Sigmoid colon (tissue), 4 donors: ENCODE data around the gene SENP2.

Experiments
- CTCF ChIP-seq, 4 experiments: fragments of 450-650 bp in 3 of 4; fragments of 200-600 bp in 1 of 4; IDR thresholded peaks; one replicate each; pipeline ENCODE4 v1.5.1; 2016 to 2019; ENCODE audit warnings: antibody characterized with exemption in 4 of 4, mild to moderate bottlenecking in 3 of 4, moderate library complexity in 2 of 4
- POLR2A ChIP-seq, 2 donors: fragments of 450-650 bp; IDR thresholded peaks; one replicate each; pipeline ENCODE4 v1.6.1; 2016; ENCODE audit warnings: antibody characterized with exemption in 2 of 2, mild to moderate bottlenecking in 2 of 2, moderate library complexity in 2 of 2
- POLR2AphosphoS5 ChIP-seq, 4 donors: sonication (generic); formaldehyde crosslinking; IDR thresholded peaks; one replicate each; pipeline ENCODE4 v1.6.1; 2017; ENCODE audit warnings: antibody characterized with exemption in 4 of 4

- no peak for TF ChIP-seq POLR2A (IDR thresholded peaks at IDR 0.05)
- no peak for TF ChIP-seq CTCF (IDR thresholded peaks at IDR 0.05)
- TF ChIP-seq POLR2AphosphoS5 (IDR thresholded peaks at IDR 0.05), result no peak
These were observed 31.0 kb upstream of the SENP2 start for GRCh38 chr3:185555101-185555501.
